ENCODE measurements around the gene FAM168A.

- TF ChIP-seq CTCF (IDR thresholded peaks at IDR 0.05) (no peak), POLR2A (IDR thresholded peaks at IDR 0.05) (no peak)
These were observed 181.9 kb downstream of the FAM168A start for GRCh38 chr11:73415854-73416615.

All from Peyer's patch (tissue), 4 donors.